ENCODE data around the gene ARX.

ARX gene

GRCh38 chrX:25001808-25002660 is 13.7 kb downstream of the ARX start:
- no peak for DNase-seq (ENCODE audit: low read depth in 2 of 2)

GRCh38 chrX:24999511-24999910 is 16.3 kb downstream of the ARX start:
- no peak for DNase-seq (ENCODE audit: low read depth in 2 of 2)

DNA sequence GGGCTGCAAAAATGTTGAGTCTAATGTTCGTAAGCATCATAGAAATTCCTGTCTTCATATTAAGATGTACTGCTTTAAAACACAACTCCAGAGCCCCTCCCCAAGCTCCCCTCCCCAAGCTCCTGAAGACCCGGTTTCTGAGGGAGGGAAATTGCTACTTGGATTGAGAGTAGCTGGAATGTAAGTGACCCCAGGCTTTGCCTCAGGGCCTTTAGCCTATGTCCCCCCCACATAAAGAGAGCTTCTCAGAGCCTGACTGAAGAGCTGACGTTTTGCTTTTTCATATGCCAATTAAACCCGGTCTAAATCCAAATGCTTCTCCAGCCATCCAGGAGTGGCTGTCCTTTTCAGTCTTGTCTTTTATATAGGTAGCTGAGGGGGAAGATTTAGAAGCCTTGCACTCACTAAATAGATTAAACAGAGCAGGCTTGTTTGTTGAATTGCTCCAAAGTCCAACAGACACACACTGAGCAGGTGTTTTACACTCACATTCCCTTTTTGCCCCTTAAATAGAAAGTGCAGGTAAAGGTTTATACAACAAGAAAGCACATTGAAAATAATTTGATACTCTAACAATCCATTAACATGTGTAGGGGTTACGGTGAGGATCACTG is 19.6 kb downstream of the ARX start:
- no peak for DNase-seq (ENCODE audit: low read depth in 2 of 2)

DNA sequence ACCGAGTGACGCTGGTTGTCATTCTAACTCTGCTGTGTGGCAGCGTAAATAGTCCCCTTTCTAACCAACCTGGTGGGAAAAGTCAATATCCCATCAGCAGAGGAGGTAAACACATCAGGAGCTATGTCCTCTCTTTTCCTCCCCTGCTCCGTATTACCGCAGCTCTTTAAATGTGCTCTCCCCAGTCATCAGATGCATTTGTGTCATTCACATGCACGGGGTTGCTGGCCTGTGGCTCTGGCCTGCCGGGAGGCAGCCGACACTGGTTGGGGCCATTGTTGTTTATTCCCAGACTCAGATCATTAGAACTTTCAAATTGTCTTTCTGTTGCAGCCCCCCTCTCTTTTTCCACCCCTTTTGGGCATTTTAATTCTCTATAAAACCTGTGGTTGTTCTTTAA is 21.9 kb downstream of the ARX start:
- no peak for DNase-seq (ENCODE audit: low read depth in 2 of 2)

DNA sequence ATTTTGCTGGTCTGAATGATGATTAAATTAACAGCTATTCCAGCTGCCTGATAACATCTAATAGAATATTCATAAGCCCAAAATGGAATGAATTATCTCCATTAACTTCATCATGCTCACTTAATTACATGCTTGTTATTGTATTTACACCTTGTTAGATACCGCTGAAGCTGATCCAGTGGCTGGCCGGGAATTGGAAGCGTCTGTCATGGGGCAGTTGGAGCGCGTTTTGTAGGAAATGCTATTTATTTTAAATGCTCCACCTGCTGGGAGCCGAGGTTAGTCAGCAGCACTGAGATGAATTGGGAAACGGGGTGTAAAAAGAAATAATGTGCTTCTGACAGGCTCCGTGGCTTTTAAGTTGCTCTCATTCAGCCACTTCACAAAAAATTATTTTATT is 25.2 kb downstream of the ARX start:
- no peak for DNase-seq (ENCODE audit: low read depth in 2 of 2)

DNA sequence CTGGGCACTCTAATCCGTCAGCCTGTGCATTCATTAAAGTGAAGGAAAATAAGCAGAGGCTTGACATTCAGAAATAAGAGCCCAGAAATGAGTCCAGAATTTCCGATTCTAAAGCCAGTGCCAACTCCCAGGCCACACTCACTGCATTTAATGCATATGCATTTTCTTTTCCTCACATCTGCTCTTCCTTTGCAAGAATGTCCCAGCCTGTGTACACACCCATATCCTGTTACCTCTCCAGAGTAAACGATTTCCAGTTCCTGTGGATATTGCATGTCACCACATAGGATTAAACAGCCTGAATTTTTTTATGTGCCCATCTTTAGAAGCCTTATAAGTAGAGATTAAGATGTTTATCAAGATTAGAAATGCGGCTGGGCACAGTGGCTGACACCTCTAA is 27.5 kb downstream of the ARX start:
- DNase-seq (ENCODE audit: low read depth in 2 of 2): no peak

GRCh38 chrX:24987731-24988130 is 28.0 kb downstream of the ARX start:
- DNase-seq (ENCODE audit: low read depth in 2 of 2): no peak

- no peak for DNase-seq (ENCODE audit: low read depth in 2 of 2)
Observed at GRCh38 chrX:24985120-24985519, 30.6 kb downstream of the ARX start.

GRCh38 chrX:24983931-24984330 is 31.8 kb downstream of the ARX start:
- DNase-seq (ENCODE audit: low read depth in 2 of 2): no peak

DNA sequence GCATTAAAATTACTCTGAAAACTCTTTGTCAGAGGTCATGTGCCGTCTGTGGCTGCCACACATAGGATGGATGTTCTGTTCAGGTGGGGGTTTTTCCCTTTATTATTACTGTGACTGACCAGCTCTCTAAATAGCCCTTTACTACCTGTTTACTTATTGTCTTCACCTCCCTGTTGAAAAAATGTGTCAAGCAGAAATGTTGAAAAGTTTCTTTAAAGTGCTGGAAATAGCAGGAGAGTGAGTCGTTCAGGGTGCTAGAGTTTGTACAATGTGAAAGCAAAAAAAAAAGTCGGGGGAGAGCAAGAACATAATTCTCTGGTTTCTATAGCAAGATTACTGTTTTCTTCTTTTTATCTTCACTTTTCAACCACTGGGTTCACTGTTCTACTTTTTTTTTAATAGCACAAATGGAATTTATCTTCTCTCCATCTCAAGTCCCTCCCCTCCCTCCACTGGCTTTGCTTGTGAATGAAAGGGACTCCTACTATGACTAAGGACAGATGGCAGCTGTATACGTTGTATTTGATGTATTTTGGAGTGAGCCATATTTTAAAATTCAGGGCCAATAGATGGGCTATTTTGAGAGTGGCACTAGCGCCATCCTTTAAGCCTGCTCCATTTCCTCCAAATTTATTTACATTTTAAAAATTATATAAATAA is 33.3 kb downstream of the ARX start:
- no peak for DNase-seq (ENCODE audit: low read depth in 2 of 2)

DNA sequence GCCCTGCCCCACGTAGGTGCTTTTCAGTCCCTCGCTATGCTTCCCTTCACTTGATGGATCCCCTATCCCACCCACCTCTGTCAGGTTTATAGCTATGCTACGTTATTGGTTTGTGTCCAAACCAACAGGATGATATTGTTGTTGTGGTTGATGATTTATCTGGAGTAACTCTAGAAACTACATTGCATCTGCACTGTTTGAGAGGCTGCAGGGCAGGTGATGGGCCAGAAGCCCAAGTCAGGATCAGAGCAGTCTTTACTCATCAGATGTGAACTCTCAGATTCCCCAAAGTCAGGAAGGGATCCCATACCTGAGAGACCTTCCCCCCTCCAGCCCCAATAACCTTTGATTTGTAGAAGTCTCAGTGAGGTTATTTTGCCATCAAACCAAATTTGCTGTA is 34.7 kb downstream of the ARX start:
- DNase-seq (ENCODE audit: low read depth in 2 of 2): no peak

- no peak for DNase-seq (ENCODE audit: low read depth in 2 of 2)
Observed at GRCh38 chrX:24979081-24979480, 36.7 kb downstream of the ARX start.

GRCh38 chrX:24969812-24970211 is 46.0 kb downstream of the ARX start:
- DNase-seq (ENCODE audit: low read depth in 2 of 2): no peak

GRCh38 chrX:24965372-24965771 is 50.4 kb downstream of the ARX start:
- DNase-seq (ENCODE audit: low read depth in 2 of 2): no peak

- no peak for DNase-seq (ENCODE audit: low read depth in 2 of 2)
Observed at GRCh38 chrX:24963823-24964222, 51.9 kb downstream of the ARX start.

DNA sequence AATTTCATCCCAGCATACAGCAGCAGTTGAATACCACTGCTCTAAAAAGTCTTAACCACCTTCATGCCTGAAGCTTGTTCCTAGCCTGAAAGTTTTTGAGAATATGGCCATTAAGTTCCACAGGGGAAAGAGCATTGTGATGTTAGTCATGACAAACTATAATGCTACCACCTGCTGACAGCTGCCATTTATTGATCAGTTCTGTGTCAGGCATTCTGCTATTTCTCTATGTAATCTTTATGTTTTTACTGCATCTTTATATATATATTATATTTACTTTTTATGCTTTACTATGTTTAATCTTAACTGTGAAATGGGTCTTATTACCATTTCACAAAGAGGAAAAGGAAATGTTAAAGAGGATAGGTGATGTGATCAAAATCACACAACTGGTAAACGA is 54.0 kb downstream of the ARX start:
- DNase-seq (ENCODE audit: low read depth in 2 of 2): no peak

GRCh38 chrX:24956828-24957227 is 58.9 kb downstream of the ARX start:
- no peak for DNase-seq (ENCODE audit: low read depth in 2 of 2)

GRCh38 chrX:24955372-24955930 is 60.3 kb downstream of the ARX start:
- DNase-seq (ENCODE audit: low read depth in 2 of 2): no peak

DNA sequence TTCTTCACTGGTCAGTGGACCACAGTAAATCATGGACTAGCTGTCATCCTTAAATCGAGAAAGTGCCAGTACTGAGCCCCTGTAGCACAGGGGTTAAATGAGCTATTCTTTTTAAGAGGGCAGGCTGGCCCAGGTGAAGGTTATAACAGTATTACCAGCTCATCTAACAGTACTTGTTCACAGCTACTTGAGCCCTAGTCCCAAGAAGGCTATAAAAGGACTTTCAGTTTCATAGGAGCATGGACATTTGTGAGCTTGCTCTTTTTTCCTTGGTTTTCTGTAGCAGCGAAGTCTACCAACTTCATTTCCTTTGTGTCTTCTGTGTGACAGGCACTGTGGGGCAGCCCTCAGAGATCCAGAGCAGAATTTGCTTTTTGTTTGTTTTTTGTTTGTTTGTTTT is 61.0 kb downstream of the ARX start:
- no peak for DNase-seq (ENCODE audit: low read depth in 2 of 2)
